Heart left ventricle (tissue), 16 donors: ENCODE results near the gene ZNF76. TPM values are rescaled to one million over a fixed set of nuclear protein-coding genes. Genes with fewer than 3 reads are reported as not detected.

Experiments
- ATAC-seq, 4 donors: fragments of 200-7000 bp; cut with Tn5 transposase; one replicate each; pipeline ENCODE4 v1.9.1; 2020 to 2022; ENCODE audit warnings: moderate library complexity in 4 of 4, mild to moderate bottlenecking in 3 of 4, moderate number of reproducible peaks in 1 of 4
- DNase-seq, 5 donors: peaks; one replicate each; pipeline ENCODE4 v3.0.0-alpha.2; 2020
- H3K27ac ChIP-seq, 12 donors: fragments of 200-600 bp; sonication (generic) in 4 of 12; one replicate each; pipeline versions ENCODE4 v1.5.0 to v1.8.0; 2016 to 2022; ENCODE audit warnings: mild to moderate bottlenecking in 2 of 12
- H3K27me3 ChIP-seq, 9 donors: fragments of 200-600 bp; sonication (generic) in 2 of 9; one replicate each; pipeline versions ENCODE4 v1.5.1 to v1.8.0; 2016 to 2022; ENCODE audit warnings: mild to moderate bottlenecking in 3 of 9
- H3K36me3 ChIP-seq, 9 donors: fragments of 200-600 bp; sonication (generic) in 2 of 9; one replicate each; pipeline versions ENCODE4 v1.5.0 to v1.8.0; 2018 to 2022; ENCODE audit warnings: mild to moderate bottlenecking in 2 of 9
- H3K4me1 ChIP-seq, 12 donors: fragments of 200-600 bp; sonication (generic) in 4 of 12; one replicate each; pipeline versions ENCODE4 v1.5.0 to v1.8.0; 2016 to 2022; ENCODE audit warnings: mild to moderate bottlenecking in 3 of 12
- H3K4me3 ChIP-seq, 12 donors: fragments of 200-600 bp; sonication (generic) in 4 of 12; one replicate each; pipeline versions ENCODE4 v1.5.0 to v1.8.0; 2017 to 2022; ENCODE audit warnings: mild to moderate bottlenecking in 9 of 12, moderate library complexity in 4 of 12
- H3K9me3 ChIP-seq, 12 donors: fragments of 200-600 bp; sonication (generic) in 4 of 12; one replicate each; pipeline versions ENCODE4 v1.5.0 to v1.8.0; 2016 to 2022; ENCODE audit warnings: mild to moderate bottlenecking in 1 of 12
- POLR2A ChIP-seq, 2 donors: fragments of 450-650 bp; IDR thresholded peaks; one replicate each; pipeline ENCODE4 v1.6.1; 2017; ENCODE audit warnings: antibody characterized with exemption in 2 of 2, mild to moderate bottlenecking in 2 of 2, moderate library complexity in 2 of 2
- WGBS, 4 donors: extraction: QIAGEN DNeasy Blood & Tissue Kit in 2 of 4; methylation state at CpG; one replicate each; pipeline versions ENCODE4 v1.1.5 to v1.1.7; 2013 to 2018; 5-methylcytosine and 5-hydroxymethylcytosine counted together
- intact Hi-C, 10 donors: fragments of 100-400 bp; cut with DNase I; formaldehyde crosslinking; loops; one replicate each; pipeline versions ENCODE4 v1.11.1 to v1.14.2; 2022
- polyA plus RNA-seq, 2 donors: library from polyadenylated mRNA; stranded (reverse); fragments of 200-250 nt; gene quantifications; one replicate each; pipeline ENCODE4 v1.2.3, GENCODE V29; 2013
- total RNA-seq, 9 donors: library from RNA; depleted of rRNA in 2 of 9; stranded (reverse); fragments of >200 nt in 2 of 9; fragmentation: NEBNext Ultra II Directional in 3 of 9; extraction: Animal tissue kit (Norgen Biotek cat#: 25700) in 3 of 9; gene quantifications; one replicate each; pipeline versions ENCODE4 v1.1.0 to v1.2.4, GENCODE V29; 2016 to 2023
- TF ChIP-seq, protein P1 (sequence below), 12 donors: fragments of 200-600 bp; sonication (generic) in 4 of 12; IDR thresholded peaks; one replicate each; pipeline versions ENCODE4 v1.5.0 to v1.8.0; 2018 to 2022; ENCODE audit warnings: antibody characterized with exemption in 12 of 12, mild to moderate bottlenecking in 5 of 12
- donor health status: ischemic (EF 13 %, LVEDD 7.1; RV severe dilation, severe dysfunction).
- donor health status: healthy with polysubstance abuse.
- donor health status: DM: no; HTN: yes; CAD: no.
- donor health status: DM: no; HTN: no; CAD: no.
- donor health status: ischemic (EF 25% LVEDD 6.9; RV normal size, moderate dysfunction).
- donor health status: ischemic (EF 25% LVEDD 5.7; RV mildly dilated, moderate dysfunction).
- donor health status: healthy.
- donor health status: DM: yes; HTN: yes; CAD: no.
- donor health status: ischemic (EF 35%, LVEDD 5.7; RV mildly dilated, moderate dysfunction).
- donor health status: nonischemic (EF 11% LVEDD 7.7; RV severe dilation, severe dysfunction).
- donor health status: DM: yes; HTN: yes; CAD: no.
- donor health status: PGD.
- donor health status: ischemic (EF 29% LVEDD 5.4; RV normal size, mild dysfunction).
- donor health status: nonischemic (EF 23%, LVEDD 6.1; RV moderate dilation, normal function).

Gene ZNF76
- total and polyA plus RNA-seq, 11 donors = 20.2 to 46.1 (median 33.0) TPM

DNA sequence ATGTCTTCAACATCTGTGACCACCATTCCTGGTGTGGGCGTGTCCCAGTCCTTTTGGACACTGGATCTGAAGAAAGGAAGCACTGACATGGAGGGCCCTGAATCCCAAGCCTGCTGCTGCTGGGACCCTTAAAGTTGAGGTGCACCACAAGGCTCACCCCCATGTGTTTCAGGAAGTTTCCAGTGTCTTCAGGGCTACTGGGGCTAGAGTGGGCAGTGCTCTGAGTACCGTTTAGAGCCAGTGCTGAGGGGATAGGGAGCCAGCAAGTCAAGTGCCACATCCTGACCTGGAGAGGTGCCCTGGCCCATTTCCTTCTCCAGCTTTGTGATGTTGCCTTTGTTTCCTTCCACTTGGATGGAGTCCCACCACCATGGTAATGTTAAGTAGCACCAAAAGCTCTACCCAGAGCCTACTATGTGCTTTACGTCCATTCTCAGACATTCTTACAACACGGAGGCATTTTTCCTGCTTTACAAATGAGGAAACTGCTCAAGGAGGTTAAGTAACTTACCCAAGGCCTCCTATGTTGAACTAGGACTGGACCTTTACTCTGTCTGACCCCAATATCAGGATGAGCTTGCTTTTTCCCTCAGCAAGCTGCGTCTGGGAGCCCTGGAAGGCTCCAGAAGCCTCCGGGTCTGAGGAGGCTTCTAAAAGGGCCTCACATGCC lies 37.5 kb downstream of the ZNF76 start:
- TF ChIP-seq, protein P1, sequence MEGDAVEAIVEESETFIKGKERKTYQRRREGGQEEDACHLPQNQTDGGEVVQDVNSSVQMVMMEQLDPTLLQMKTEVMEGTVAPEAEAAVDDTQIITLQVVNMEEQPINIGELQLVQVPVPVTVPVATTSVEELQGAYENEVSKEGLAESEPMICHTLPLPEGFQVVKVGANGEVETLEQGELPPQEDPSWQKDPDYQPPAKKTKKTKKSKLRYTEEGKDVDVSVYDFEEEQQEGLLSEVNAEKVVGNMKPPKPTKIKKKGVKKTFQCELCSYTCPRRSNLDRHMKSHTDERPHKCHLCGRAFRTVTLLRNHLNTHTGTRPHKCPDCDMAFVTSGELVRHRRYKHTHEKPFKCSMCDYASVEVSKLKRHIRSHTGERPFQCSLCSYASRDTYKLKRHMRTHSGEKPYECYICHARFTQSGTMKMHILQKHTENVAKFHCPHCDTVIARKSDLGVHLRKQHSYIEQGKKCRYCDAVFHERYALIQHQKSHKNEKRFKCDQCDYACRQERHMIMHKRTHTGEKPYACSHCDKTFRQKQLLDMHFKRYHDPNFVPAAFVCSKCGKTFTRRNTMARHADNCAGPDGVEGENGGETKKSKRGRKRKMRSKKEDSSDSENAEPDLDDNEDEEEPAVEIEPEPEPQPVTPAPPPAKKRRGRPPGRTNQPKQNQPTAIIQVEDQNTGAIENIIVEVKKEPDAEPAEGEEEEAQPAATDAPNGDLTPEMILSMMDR (IDR thresholded peaks at IDR 0.05) = no peak
- TF ChIP-seq POLR2A (IDR thresholded peaks at IDR 0.05) = no peak
- Histone ChIP-seq H3K36me3 (peaks cover 0 to 40% (median 32%) of the 10 kb centered on the region in 9 donors), H3K27ac (peak overlapping the region in 6 of 12 donors; percentile 34 to 93 (median 54)), H3K27me3 (no peaks in the 10 kb centered on the region), H3K9me3 (no peaks in the 10 kb centered on the region), H3K4me3 (peak overlapping the region in 9 of 12 donors; percentile 39 to 71 (median 49)), H3K4me1 (peaks cover 0 to 51% (median 14%) of the 10 kb centered on the region in 12 donors)
- ATAC-seq (no peak), DNase-seq (no peak)
- WGBS, 4 donors = 40 to 62% (median 44%) methylated on average over 5 to 6 of the region's 6 CpGs
- intact Hi-C loops = loop anchor here in 8 of 10 donors (1.0 to 5.0 kb wide), 5 partner anchors 30 to 155 kb away; partner anchors contain the start of gene FANCE (in 2 of the 8)

DNA sequence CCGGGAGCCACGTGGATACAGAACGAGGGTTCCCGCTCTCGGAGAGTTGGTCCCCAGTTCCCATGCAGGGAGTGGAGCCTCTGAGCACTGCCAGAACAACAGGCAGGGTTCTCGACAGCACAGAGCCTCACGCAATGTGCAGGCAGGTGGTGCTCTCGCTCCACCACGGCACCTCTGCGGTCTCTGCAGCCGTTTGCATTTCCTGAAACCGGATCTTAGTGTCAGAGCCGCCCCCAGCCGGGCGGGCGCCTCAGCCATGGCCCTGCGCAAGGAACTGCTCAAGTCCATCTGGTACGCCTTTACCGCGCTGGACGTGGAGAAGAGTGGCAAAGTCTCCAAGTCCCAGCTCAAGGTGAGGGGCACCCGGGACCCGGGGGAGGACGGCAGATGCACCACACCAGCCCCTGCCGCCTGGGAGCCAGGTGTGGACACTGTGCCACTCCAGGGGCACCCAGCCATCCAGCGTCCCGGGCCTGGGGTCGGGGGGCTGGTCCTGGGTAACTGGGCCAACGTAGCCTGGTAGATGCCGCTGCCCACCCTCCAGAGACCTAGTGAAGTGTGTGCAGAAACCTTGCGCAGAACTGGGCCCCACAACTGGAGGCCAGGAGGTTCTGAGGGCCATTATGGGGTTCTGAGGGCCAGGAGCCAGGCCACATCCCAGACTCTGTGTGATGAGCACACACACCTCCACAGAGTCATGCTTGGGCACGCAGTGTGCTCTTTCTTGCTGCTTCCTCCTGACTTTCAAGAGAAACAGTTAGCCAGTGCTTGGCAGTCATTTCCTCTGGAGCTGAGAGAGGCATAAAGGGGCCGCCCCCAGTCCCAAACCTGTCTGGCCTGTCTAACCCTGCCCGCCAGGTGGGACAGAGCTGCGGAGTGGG lies 38.3 kb downstream of the ZNF76 start, which contains the start of gene DEF6:
Gene DEF6 (plus strand): TSS at position 218 of the 881 bp plus-strand sequence. CDS start 39 bp downstream, at position 257.
- ATAC-seq (peak; percentile 82 to 94 (median 88)), DNase-seq (peak; percentile 79 to 90 (median 84))
- TF ChIP-seq, protein P1 (IDR thresholded peaks at IDR 0.05) = peak; percentile 54 to 82 (median 70)
- TF ChIP-seq POLR2A (IDR thresholded peaks at IDR 0.05) = peak in 1 of 2 donors; percentile 32
- WGBS, 4 donors = 26 to 35% (median 33%) methylated on average over 20 to 35 of the region's 35 CpGs
- intact Hi-C loops = loop anchor here in 8 of 10 donors (1.0 to 5.0 kb wide), 5 partner anchors 29 to 154 kb away; partner anchors contain the start of gene FANCE (in 2 of the 8)
- Histone ChIP-seq H3K27ac (peak within 1 kb of the TSS in 7 of 12 donors; percentile 41 to 93 (median 49)), H3K27me3 (no peaks in the 10 kb centered on the region), H3K4me3 (peak within 1 kb of the TSS in 11 of 12 donors; percentile 20 to 71 (median 47)), H3K9me3 (no peaks in the 10 kb centered on the region), H3K4me1 (peaks cover 0 to 58% (median 15%) of the 10 kb centered on the region in 12 donors), H3K36me3 (peaks cover 0 to 35% (median 24%) of the 10 kb centered on the region in 9 donors)

DNA sequence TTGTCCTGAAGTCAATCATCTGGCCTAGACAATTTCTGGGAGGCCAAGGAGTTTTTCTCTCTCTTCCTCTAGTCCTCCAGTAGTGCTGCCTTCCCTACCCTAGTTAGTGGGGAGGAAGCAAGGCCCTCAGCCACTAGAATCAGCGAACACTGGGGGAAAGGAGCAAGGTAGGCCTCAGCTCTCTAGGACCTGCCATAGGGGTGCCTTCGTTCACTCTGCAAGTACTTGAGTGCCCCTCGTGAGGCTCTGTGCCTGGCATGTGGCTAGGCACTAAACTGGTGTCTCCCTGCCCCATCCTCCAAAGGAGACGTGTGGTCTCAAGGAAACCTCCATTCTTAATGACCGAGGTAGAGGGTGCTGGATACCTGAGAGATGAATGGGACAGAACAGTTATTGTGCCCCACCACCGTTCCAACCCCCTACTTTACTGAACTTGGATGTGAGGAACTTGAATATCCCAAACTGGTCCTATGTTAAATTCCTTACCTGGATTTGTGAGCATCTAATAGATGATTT lies 39.1 kb downstream of the ZNF76 start:
- 86 to 100% (median 95%) methylated on average over 6 of the region's 6 CpGs for WGBS, 4 donors
- H3K9me3 ChIP-seq = no peaks in the 10 kb centered on the region
- H3K27ac ChIP-seq = peak overlapping the region in 4 of 12 donors; percentile 13 to 93 (median 50)
- intact Hi-C loops = loop anchor here in 5 of 10 donors (5.0 kb wide), 2 partner anchors 149 to 154 kb away; partner anchors contain the start of gene FANCE (in 2 of the 5)
- DNase-seq (no peak), ATAC-seq (no peak)
- H3K27me3 ChIP-seq = no peaks in the 10 kb centered on the region
- peak overlapping the region in 7 of 12 donors; percentile 47 to 71 (median 53) for H3K4me3 ChIP-seq
- no peak for TF ChIP-seq POLR2A (IDR thresholded peaks at IDR 0.05)
- TF ChIP-seq, protein P1 (IDR thresholded peaks at IDR 0.05) = no peak
- peaks cover 0 to 27% (median 16%) of the 10 kb centered on the region in 9 donors for H3K36me3 ChIP-seq
- H3K4me1 ChIP-seq = peaks cover 0 to 67% (median 18%) of the 10 kb centered on the region in 12 donors
